WTC11 (cell line): ENCODE results near the gene SLC6A9. TPM values are rescaled to one million over a fixed set of nuclear protein-coding genes. Genes with fewer than 3 reads are reported as not detected.

ENCODE experiments used
- ATAC-seq: fragments of 200-7000 bp; cut with Tn5 transposase; 2 replicates; pipeline ENCODE4 v1.10.0; 2021; ENCODE audit warnings: mild to moderate bottlenecking, moderate library complexity
- CTCF ChIA-PET: fragments of 300-600 bp; sonication (Branson Sonifier 250); formaldehyde crosslinking; loops from one replicate; lab custom pipeline; 2021; ENCODE audit warnings: antibody characterized with exemption; lab: Charles Lee
- POLR2A ChIA-PET: fragments of 350-600 bp; sonication (Branson Sonifier 250); formaldehyde crosslinking; loops from one replicate; lab custom pipeline; 2021; ENCODE audit warnings: antibody characterized with exemption; lab: Charles Lee
- DNase-seq: peaks from one replicate; pipeline ENCODE4 v3.0.0; 2021; ENCODE audit warnings: low spot score
- H3K27ac Mint-ChIP-seq: 2 replicates; pipeline ENCODE4 v1.8.0; 2021; ENCODE audit warnings: mixed read lengths
- H3K27me3 Mint-ChIP-seq: 2 replicates; pipeline ENCODE4 v1.8.0; 2021; ENCODE audit warnings: low read depth, mild to moderate bottlenecking, moderate library complexity, mixed read lengths
- H3K36me3 Mint-ChIP-seq: 2 replicates; pipeline ENCODE4 v1.8.0; 2021; ENCODE audit warnings: mixed read lengths
- H3K4me1 Mint-ChIP-seq: 2 replicates; pipeline ENCODE4 v1.8.0; 2022; ENCODE audit warnings: mixed read lengths
- H3K4me3 Mint-ChIP-seq: 2 replicates; pipeline ENCODE4 v1.8.0; 2021; ENCODE audit warnings: mild to moderate bottlenecking, moderate library complexity, mixed read lengths
- H3K9me3 Mint-ChIP-seq: 2 replicates; pipeline ENCODE4 v1.8.0; 2021; ENCODE audit warnings: mixed read lengths
- CREM ChIP-seq: sonication (generic); formaldehyde crosslinking; IDR thresholded peaks from 2 replicates; pipeline ENCODE4 v1.8.1; 2022; ENCODE audit warnings: mild to moderate bottlenecking, missing genetic modification reagents, moderate library complexity
- E2F4 ChIP-seq: sonication (generic); formaldehyde crosslinking; IDR thresholded peaks from 2 replicates; pipeline ENCODE4 v1.8.1; 2022; ENCODE audit warnings: low read depth, mild to moderate bottlenecking, moderate library complexity, missing genetic modification reagents, borderline replicate concordance
- GRHL2 ChIP-seq: fragments of 250-450 bp; sonication (Bioruptor Pico); IDR thresholded peaks from 2 replicates; pipeline ENCODE4 v1.8.0; 2022; ENCODE audit warnings: mild to moderate bottlenecking, moderate library complexity; ENCODE audit not compliant: insufficient replicate concordance, severe bottlenecking
- HMGA2 ChIP-seq: fragments of 250-450 bp; sonication (Bioruptor Pico); IDR thresholded peaks from 2 replicates; pipeline ENCODE4 v1.4.0; 2021; ENCODE audit warnings: mild to moderate bottlenecking, moderate library complexity
- IRF2 ChIP-seq: sonication (generic); formaldehyde crosslinking; IDR thresholded peaks from 2 replicates; pipeline ENCODE4 v1.8.0; 2022; ENCODE audit warnings: low read depth, missing genetic modification reagents, borderline replicate concordance
- NFYB ChIP-seq: sonication (generic); formaldehyde crosslinking; conservative IDR thresholded peaks from 2 replicates; pipeline ENCODE4 v1.8.0; 2022; ENCODE audit warnings: low read depth, missing genetic modification reagents
- NR3C1 ChIP-seq: sonication (generic); formaldehyde crosslinking; conservative IDR thresholded peaks from 2 replicates; pipeline ENCODE4 v1.8.1; 2023; ENCODE audit warnings: low read depth, mild to moderate bottlenecking, missing genetic modification reagents
- PREB ChIP-seq: sonication (generic); formaldehyde crosslinking; IDR thresholded peaks from 2 replicates; pipeline ENCODE4 v1.8.1; 2022; ENCODE audit warnings: mild to moderate bottlenecking, missing genetic modification reagents, moderate library complexity, borderline replicate concordance
- TP53 ChIP-seq: sonication (generic); formaldehyde crosslinking; IDR thresholded peaks from 2 replicates; pipeline ENCODE4 v1.8.1; 2023; ENCODE audit warnings: mild to moderate bottlenecking, missing genetic modification reagents
- ZNF219 ChIP-seq: sonication (generic); formaldehyde crosslinking; IDR thresholded peaks from 2 replicates; pipeline ENCODE4 v1.8.0; 2023; ENCODE audit warnings: missing genetic modification reagents, mild to moderate bottlenecking, borderline replicate concordance
- ZNF416 ChIP-seq: fragments of 250-450 bp; sonication (Bioruptor Pico); IDR thresholded peaks from 2 replicates; pipeline ENCODE4 v1.9.0; 2021; ENCODE audit warnings: mild to moderate bottlenecking, inconsistent platforms
- ZNF671 ChIP-seq: fragments of 250-450 bp; sonication (Bioruptor Pico); IDR thresholded peaks from 2 replicates; pipeline ENCODE4 v1.8.0; 2021; ENCODE audit warnings: mild to moderate bottlenecking
- total RNA-seq: library from RNA; stranded (reverse); gene quantifications from 3 replicates; pipeline ENCODE4 v1.2.3, GENCODE V29; 2021
- TF ChIP-seq, protein P1 (sequence below): sonication (generic); formaldehyde crosslinking; IDR thresholded peaks from 2 replicates; pipeline ENCODE4 v1.8.1; 2022; ENCODE audit warnings: missing genetic modification reagents, borderline replicate concordance
- TF ChIP-seq, protein P2 (sequence below): fragments of 250-450 bp; sonication (Bioruptor Pico); IDR thresholded peaks from 2 replicates; pipeline ENCODE4 v1.9.0; 2021; ENCODE audit warnings: moderate library complexity, mild to moderate bottlenecking, inconsistent platforms, borderline replicate concordance
- TF ChIP-seq, protein P3 (sequence below): fragments of 250-450 bp; sonication (Bioruptor Pico); IDR thresholded peaks from 2 replicates; pipeline ENCODE4 v1.8.0; 2021; ENCODE audit warnings: mild to moderate bottlenecking

Gene SLC6A9
- total RNA-seq, 1 experiment from 2014 or later: 14.4 TPM

GRCh38 chr1:44033041-44033575 is 1.8 kb upstream of the SLC6A9 start:
- TF ChIP-seq PREB (CRISPR knock-in tag) (no peak), IRF2 (CRISPR knock-in tag) (no peak), ZNF416 (CRISPR knock-in tag) (no peak)
- DNase-seq: no peak
- peak overlapping the region; percentile 96 for H3K27ac Mint-ChIP-seq
- H3K4me3 Mint-ChIP-seq: no peak overlapping the region
- ChIA-PET CTCF (interaction anchor here (0.5 to 6.6 kb wide), 8 partner anchors 11 to 532 kb away, joined by 3 to 132 read pairs (median 20); partner anchors contain the start of gene CCDC24), POLR2A (no interaction called here)
- no peak for ATAC-seq
- no peaks in the 10 kb centered on the region for H3K9me3 Mint-ChIP-seq
- no peaks in the 10 kb centered on the region for H3K36me3 Mint-ChIP-seq
- no peaks in the 10 kb centered on the region for H3K27me3 Mint-ChIP-seq
- peaks cover 40% of the 10 kb centered on the region for H3K4me1 Mint-ChIP-seq

GRCh38 chr1:44032170-44032790 is 1.0 kb upstream of the SLC6A9 start:
- ATAC-seq (peak; percentile 1; the same call in 1 of the 2 replicates), DNase-seq (no peak)
- Mint-ChIP-seq H3K36me3 (no peaks in the 10 kb centered on the region), H3K4me1 (peaks cover 43% of the 10 kb centered on the region), H3K27me3 (no peaks in the 10 kb centered on the region)
- CTCF ChIA-PET: interaction anchor here (0.9 to 6.6 kb wide), 4 partner anchors 16 to 269 kb away, joined by 3 to 132 read pairs (median 6); no protein-coding TSS in a partner anchor
- POLR2A ChIA-PET: interaction anchor here (0.7 to 1.9 kb wide), 3 partner anchors 32 to 63 kb away, joined by 3 to 6 read pairs (median 4); partner anchors contain the start of genes ATP6V0B and DPH2
- TF ChIP-seq, protein P1, sequence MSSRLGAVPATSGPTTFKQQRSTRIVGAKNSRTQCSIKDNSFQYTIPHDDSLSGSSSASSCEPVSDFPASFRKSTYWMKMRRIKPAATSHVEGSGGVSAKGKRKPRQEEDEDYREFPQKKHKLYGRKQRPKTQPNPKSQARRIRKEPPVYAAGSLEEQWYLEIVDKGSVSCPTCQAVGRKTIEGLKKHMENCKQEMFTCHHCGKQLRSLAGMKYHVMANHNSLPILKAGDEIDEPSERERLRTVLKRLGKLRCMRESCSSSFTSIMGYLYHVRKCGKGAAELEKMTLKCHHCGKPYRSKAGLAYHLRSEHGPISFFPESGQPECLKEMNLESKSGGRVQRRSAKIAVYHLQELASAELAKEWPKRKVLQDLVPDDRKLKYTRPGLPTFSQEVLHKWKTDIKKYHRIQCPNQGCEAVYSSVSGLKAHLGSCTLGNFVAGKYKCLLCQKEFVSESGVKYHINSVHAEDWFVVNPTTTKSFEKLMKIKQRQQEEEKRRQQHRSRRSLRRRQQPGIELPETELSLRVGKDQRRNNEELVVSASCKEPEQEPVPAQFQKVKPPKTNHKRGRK (CRISPR knock-in tag): no peak
- TF ChIP-seq GRHL2 (CRISPR knock-in tag) (no peak), ZNF671 (no peak), CREM (CRISPR knock-in tag) (no peak), HMGA2 (CRISPR knock-in tag) (no peak), NR3C1 (CRISPR knock-in tag) (no peak), E2F4 (CRISPR knock-in tag) (no peak), NFYB (CRISPR knock-in tag) (no peak), ZNF219 (no peak), TP53 (no peak)
- TF ChIP-seq, protein P2, sequence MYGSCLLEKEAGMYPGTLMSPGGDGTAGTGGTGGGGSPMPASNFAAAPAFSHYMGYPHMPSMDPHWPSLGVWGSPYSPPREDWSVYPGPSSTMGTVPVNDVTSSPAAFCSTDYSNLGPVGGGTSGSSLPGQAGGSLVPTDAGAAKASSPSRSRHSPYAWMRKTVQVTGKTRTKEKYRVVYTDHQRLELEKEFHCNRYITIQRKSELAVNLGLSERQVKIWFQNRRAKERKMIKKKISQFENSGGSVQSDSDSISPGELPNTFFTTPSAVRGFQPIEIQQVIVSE (CRISPR knock-in tag): no peak
- TF ChIP-seq, protein P3, sequence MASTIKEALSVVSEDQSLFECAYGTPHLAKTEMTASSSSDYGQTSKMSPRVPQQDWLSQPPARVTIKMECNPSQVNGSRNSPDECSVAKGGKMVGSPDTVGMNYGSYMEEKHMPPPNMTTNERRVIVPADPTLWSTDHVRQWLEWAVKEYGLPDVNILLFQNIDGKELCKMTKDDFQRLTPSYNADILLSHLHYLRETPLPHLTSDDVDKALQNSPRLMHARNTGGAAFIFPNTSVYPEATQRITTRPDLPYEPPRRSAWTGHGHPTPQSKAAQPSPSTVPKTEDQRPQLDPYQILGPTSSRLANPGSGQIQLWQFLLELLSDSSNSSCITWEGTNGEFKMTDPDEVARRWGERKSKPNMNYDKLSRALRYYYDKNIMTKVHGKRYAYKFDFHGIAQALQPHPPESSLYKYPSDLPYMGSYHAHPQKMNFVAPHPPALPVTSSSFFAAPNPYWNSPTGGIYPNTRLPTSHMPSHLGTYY (CRISPR knock-in tag): no peak
- TF ChIP-seq, all 79 proteins: peak for 0
- H3K27ac Mint-ChIP-seq: peak overlapping the region; percentile 96
- no peaks in the 10 kb centered on the region for H3K9me3 Mint-ChIP-seq
- peak overlapping the region; percentile 87 for H3K4me3 Mint-ChIP-seq
